CD4-positive, alpha-beta T cell treated with Interleukin-4 for 4 hours (primary cell): ENCODE results near the gene ENTPD8.

ENCODE experiments used
- DNase-seq: peaks from one replicate; pipeline ENCODE4 v3.0.0-alpha.2; 2020

The ENTPD8 gene

GRCh38 chr9:137441289-137441934, at the start of gene ENTPD8:
ENTPD8 (minus strand) TSS chr9:137441357; CDS start chr9:137438285, 3,072 bp downstream.
- DNase-seq, result no peak

DNA sequence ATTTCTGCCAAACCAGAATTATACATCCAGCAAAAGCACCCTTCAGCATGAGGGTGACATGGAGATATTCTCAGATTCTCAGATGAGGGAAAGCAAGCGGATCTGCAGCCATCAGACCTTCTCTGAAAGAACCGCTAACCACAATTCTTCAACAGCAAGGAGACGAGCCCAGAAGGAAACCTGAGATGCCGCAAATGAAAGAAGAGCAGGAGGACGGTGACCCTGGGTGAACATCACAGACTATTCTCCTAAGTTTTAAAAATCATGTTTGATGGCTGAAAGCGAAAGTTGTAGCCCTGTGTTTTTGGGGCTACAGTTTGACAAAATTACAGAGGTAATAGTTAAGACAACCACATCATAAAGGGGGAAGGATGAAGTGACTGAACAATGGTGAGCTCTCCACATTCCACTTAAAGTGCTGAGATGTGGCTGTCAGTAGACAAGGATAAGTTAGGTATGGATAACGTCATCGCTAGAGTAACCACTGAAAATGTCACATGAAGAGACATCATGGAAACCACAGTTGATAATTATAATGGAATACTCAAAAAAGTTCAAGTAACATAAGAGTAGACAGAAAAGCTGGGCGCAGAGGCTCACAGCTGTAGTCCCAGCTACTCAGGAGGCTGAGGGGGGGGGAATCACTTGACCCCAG, 49.5 kb upstream of the ENTPD8 start:
- no peak for DNase-seq

DNA sequence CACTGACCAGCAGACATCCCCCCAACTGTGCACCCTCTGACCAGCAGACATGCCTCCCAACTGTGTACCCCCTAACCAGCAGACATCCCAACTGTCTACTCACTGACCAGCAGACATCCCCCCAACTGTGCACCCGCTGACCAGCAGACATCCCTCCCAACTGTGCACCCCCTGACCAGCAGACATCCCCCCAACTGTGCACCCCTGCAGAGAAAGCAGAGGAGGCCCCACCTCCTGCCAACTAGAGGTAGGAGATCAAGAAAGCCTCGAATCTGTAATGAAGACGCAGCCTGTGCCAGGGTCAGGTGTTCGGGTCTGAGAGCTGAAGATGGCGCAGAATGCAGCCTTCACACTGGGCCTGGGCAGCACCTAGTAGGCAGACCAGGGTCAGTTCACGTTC, 47.7 kb upstream of the ENTPD8 start:
- no peak for DNase-seq

DNA sequence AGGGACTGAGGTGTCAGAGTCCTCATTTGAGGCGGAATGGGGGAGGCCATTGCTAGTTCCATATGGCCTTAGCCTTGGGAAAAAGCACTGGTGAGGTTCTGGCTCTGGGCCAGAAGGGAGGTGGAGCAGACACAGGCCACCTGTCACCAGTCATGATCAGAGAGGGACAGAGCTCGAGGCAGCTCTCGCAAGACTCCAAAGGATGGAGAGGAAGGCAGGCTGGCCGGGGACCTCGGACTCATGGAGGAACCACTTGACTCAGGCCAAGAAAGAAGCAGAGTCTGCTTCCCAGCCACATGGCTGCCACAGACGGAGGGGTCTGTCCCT, 47.1 kb upstream of the ENTPD8 start:
- DNase-seq, result no peak

- no peak for DNase-seq
Measured at GRCh38 chr9:137487454-137488326, 46.5 kb upstream of the ENTPD8 start.

- DNase-seq, result no peak
Measured at GRCh38 chr9:137486545-137487453, 45.6 kb upstream of the ENTPD8 start.

DNA sequence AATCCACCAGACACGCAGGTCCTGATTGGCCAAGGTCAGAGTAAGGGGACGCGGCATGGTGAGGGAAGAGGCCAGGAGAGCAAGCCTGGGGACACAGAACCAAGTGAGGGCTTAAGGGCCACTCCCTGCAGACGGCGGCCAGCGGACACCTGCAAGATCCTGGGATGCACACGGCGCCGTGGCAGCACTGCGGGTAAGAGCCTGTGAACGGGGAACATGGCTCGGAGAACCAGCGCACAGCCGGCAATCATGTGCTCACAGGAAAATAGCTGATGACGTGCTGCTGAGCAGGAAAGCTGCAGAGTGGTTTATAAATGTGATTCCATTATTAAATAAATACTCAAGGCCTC, 45.0 kb upstream of the ENTPD8 start:
- DNase-seq, result no peak

GRCh38 chr9:137485343-137486140, 44.4 kb upstream of the ENTPD8 start:
- no peak for DNase-seq

GRCh38 chr9:137484551-137485315, 43.6 kb upstream of the ENTPD8 start:
- no peak for DNase-seq

DNA sequence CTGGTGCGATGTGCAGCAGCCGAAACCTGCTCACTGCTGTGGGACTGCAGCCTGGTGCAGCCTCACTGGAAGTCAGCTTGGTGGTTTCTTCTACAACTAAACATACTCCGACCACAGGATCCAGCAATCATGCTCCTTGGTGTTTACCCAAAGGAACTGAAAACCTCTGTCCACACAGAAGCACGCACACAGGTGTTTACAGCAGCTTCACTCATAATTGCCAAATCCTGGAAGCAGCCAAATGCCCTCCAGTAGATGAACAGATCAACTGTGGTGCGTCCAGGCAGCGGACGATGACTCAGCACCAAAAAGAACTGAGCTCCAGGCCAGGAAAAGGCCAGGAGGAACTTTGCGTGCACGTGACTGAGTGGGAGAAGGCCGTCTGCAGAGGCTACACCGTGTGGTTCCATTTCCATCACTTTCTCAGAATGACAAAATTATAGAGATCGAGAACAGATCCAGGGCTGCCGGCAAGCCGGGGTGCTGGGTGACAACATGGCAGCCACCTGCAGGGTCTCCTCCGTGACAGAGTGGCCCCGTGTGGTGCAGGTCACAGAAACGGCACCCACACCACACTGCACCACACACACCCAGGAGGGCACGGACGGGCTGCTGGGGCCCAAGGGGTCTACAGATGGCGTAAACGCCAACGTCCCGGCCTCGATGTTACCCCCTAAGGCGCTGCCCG, 41.1 kb upstream of the ENTPD8 start:
- no peak for DNase-seq

DNA sequence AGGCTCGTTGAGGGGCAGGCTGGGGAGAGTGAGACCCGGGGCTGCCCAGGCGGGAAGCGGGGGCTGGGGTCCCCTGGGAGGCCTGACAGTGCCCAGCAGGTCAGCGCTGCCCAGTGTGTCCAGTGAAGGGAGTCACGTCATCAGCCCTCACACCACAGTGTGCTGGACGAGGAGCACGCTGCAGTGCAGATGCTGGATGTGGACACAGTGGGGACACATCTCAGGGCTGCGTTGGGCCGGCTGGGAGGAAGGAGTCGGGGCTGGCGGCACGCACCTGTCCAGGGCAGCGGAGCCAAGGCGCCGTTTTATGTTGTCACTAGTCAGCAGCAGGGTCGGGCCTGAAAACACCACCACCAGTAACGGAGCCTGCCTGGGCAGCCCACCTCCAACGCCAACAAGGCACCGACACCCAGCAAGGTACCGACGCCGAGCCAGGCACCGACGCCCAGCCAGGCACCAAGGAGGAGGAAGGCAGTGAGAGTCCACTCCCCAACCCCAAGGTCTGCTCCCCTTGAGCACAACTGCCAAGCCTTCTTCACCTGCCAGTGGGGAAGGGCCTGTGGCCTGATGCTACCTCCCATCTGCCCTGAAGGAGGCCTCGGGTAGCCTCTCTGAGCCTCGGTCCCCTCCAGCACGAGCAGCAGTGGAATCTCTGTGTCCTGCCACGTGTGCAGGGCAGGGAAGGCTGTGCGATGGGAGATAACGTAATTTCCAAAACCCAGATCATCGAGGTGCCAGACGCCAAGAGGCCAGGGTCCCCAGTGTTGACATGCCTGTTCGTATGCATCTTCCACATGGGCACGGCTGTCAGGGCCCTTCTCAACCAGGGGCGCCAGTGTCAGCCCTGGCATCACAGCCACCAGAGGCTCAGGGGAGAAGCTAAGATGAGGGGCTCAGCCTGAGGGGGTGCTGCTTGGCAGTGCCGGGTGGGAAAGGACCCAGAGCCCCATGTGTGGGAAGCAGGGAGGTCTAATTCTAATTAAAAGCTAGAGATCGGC, 39.8 kb upstream of the ENTPD8 start:
- no peak for DNase-seq

GRCh38 chr9:137479892-137480685, 38.9 kb upstream of the ENTPD8 start:
- no peak for DNase-seq

DNA sequence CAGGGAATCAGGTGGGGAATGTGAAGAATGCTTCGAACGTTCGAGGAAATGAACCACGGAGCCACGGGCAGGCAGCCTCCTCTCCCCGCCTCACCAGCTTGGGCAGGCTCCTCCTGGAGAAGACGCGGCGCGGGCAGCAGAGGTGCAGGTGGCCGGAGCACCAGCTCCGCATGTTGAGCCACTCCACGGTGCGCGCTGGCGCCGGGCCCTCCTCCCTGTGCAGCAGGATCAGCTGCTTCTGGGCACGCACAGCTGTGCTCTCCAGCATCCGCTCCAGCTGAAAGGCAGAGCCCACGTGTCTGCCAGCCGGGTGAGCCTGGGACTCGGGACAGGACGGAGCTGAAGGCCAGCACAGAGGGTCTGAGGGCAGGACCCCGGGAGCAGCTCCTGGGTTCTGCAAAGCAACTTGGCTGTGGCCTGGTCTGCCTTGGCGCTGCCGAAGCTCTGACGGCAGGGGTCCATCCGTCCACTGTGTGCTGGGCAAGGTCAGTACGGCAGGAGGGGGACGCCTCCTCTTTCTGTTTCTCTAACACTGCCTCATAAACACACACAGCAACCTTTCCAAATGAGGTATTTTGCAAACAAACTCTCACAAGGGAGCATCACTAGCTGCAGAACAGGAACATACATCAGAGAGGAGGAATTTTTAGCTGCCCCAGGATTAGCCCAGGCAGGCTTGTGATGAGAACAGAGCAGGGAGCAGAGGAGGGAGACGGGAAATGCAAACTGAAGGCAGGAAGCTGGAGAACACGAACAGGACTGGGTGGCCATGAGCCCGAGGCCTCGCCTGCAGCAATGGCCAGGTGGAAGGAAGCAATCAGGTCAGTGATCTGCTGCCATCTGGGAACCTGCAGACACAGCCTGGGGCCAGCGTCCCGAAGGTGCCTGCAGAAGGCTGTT, 38.1 kb upstream of the ENTPD8 start:
- DNase-seq, result no peak

DNA sequence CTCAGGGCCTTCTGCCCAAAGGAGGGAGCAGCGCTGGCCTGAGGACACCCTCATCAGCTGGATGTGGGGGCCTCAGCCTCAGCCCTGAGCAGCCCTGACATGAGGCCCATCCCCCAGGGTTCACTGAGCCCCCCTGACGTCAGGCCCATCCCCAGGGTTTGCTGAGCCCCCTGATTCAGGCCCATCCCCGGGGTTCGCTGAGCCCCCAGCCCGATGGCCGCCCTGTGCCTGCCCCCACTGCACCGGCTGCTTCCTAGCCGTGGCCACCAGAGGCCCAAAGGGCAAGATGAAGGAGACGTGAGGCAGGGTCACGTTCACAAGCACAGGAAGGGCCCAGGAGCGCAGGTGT, 37.4 kb upstream of the ENTPD8 start:
- DNase-seq, result no peak

GRCh38 chr9:137477778-137478612, 36.8 kb upstream of the ENTPD8 start:
- DNase-seq, result no peak

DNA sequence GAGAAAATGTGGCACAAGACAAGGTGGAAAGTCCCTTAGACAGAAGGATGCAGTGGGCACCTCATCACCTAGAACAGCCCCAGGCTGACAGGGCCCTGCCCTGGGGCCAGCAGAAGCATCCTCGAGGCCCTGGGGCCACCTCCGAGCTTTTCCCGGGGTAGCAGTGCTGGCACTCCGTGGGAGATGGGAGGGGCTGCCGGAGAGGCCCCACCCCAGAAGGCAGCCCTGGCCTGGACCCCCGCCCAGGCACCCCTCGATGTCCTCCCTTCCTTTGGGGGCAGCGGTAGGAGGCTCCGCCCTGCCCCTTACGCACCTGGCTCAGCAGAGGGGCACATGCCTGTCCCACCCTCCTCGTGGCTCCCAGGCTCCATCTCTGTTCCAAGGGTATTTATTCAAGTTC, 35.7 kb upstream of the ENTPD8 start:
- DNase-seq, result no peak

- DNase-seq, result no peak
Measured at GRCh38 chr9:137475666-137476065, 34.5 kb upstream of the ENTPD8 start.
